Fibroblast of skin of back (primary cell): ENCODE data around the gene ITPR2.

Experiments used
- DNase-seq: peaks from one replicate; pipeline ENCODE4 v3.0.0-alpha.2; 2013

The ITPR2 gene

DNA sequence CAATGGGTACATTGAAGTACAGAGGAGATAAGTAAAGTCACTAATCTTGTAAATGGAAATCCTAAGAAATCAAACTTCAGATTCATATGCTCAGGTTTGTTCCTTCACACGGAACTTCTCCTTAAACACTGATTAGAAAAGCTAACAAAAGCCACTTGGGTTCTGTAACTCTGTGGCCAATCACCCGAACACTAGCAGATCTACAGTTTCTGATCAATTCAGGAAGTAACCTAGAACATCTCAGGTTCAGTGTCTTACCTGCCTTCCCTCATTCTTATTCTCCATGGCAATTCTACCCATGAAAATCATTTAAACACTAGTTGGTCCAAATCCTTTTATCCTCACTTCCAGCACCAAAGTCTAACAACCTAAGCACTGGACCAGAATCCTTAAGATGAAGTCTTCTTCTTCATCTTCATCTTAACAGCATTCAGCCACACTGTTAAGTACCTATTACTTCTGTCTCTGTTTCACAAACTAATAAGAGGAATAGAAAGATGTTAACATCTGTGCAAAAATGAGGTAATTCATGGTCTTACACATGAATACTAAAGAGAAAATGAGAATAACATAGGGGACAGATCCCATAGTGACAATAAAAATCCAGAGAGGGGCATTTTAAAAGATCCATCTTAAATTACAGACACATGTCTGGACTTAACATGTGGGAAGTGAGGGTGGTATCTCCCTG lies 453.1 kb downstream of the ITPR2 start:
- no peak for DNase-seq

DNA sequence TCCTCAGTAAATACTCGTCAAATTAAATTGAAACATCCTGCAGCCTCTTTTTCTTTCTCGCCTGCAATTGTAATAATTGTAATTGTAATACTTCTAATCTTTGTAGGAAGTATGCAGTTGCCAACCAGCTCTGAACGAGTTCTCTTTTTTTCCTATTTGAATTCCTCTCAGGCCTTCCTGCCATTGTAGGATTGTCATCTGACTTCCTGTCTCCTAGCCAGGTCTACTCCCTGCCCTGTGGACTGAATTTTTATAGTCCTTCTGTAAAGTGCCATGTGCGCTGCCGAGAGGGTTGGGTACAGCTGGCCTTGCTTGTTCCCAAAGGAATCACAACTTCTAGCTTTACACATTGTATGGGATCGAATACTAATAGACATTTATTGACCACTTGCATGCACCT lies 454.3 kb downstream of the ITPR2 start:
- DNase-seq = no peak

DNA sequence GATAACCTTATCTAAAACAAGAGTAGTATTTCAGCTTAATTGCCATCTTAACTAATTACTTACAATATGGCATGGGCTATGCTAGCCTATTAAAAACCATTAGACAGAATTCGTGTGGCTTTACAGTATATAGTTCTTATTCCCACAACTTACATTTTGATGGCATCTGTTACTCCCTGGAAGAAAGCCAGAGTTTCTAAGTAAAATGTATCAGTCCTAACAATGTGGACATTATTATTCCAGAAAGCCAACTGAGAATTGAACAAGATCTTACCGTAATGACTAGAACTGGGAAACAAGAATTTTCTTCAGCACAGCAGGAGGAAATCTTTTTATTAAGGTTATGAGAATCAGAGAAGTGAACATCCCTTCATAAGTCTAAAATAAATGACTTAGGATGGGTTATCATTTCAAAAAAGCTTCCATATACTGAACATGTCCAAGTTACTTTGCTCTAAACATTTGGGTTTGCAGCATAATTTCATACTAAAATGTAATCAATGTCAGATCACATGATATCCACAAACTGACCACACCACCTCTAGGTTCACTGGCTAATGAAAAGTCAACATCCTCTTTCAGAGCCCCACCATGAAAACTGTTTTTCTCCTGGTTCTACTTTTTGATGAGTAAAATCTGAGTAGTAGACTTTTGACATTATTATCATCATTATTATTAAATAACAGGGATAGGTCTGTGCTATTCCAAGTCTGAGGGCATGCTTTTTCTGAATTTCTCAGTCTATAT lies 457.9 kb downstream of the ITPR2 start:
- peak; percentile 17 for DNase-seq

DNA sequence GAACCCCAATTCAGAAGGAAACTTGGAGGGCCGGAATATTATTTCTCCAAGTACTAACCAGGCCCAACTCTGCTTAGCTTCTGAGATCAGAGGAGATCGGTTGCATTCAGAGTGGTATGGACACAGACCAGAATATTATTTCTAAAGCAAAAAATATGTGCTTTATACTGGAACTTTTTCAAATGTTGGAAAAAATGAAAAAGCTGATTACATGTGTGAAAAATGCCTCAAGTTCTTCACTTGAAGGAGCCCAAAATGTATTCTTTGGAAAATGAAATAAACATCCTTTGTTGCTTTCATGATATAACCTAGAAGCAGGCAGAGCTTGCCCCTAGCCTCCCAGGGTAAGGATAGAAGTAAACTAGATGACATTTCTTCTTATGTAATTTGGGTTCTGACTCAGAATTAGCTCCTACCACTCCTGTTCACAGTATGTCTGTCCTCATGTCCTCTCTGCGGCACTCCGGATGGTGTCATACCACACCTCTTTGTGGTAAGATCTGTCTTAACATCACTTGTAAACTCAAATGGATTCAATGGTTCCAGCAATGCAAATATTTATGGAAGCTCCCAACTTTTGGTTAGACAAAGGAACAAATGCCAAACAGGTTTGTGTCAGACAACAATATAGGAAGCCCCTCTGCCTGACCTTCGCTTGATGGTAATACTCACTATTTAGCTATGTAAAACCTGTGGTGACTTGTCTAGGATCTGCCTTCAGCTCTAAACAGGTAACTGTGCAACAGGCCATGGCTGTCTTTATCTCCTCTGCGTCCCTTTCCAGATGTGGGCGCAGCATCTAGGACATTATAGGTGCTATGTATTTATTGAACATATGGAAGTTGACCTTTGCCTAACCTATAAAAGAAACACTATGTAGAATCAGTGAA lies 459.1 kb downstream of the ITPR2 start:
- DNase-seq = no peak

DNA sequence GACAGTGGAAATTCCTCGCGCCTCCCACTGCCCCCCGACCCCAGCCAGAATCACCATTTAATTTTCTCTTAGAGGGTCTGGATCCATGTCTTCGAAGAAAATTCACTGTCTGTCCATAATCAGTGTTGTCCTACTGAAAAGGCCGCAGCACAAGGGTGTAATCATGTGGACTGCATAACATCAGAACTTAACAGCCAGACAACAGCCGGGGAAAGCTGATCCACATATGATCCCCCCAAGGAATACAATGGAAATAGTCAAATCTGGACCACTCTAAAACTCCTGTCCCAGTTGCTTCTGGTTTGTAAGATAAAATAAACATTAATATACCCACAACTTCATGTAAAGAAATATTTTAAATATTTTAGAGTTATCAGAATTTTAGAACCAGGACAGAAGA lies 460.1 kb downstream of the ITPR2 start:
- DNase-seq = no peak

DNA sequence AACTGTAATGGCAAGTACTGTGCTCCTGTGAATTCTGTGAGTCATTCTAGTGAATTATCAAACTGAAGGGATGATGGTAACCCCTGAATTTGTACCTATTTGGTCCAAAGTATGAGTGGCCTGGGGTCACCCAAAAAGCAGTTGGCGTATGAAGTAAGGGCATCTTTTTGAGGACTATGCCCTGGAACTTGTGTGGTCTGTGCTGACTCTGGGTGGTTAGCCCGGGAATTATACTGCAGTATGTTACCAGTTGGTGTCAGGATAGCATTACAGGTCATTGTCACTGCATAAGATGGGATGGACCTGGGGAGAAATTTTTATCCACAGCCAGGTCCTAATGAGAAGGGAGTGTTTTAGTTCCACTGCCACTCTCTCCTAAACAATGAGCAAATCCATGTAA lies 462.9 kb downstream of the ITPR2 start:
- no peak for DNase-seq

DNA sequence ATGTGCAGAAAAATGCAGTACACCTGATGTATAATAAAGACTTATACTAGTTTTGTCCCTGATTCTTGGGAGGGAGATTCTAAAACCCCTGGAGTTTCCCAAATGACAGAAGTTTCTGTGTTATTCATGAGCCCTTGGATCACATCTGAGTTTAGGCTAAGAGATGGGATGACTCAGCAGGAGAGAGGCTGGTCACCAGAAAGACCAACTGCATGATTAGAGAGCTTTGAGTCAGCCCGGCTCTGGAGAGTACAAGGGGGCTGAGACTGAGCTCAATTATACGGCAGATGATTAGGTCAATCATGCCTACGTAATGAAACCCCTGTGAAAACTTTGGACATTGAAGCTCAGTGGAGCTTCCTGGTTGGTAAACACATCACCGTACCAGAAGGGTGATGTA lies 463.4 kb downstream of the ITPR2 start:
- peak; percentile 80 for DNase-seq

DNA sequence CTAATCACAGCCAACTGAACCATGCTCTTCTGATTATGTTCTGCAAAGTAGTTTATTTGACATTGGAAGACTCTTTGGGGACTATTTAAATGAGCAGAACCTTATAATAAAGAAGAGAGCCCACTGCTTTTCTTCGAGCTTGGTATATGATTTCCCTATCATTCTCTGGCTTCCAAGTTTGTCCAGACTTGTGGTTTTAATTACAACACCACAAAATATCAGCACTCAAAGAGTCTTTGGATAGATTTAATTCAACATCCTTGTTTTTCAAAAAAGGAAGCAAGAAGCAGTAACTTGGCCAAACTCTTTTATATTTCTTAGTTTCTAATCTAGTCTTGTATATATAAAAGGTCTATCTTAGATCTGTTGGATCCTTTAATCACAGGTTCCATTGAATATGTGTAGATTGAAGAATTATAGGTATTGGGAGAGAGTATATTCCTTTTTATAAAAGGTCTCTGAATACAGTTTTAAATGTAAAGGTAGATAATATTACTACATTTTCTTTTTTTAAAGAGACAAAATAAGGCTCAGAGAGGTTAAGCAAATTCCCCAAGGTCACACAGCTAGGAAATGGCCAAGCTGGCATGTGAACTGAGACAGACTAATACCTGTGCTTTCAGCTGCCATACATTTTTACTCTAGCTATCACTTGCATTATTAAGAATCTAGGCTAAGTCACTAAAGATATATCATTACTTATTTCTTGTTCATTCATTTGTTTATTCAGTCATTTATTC lies 464.8 kb downstream of the ITPR2 start:
- DNase-seq = no peak

DNA sequence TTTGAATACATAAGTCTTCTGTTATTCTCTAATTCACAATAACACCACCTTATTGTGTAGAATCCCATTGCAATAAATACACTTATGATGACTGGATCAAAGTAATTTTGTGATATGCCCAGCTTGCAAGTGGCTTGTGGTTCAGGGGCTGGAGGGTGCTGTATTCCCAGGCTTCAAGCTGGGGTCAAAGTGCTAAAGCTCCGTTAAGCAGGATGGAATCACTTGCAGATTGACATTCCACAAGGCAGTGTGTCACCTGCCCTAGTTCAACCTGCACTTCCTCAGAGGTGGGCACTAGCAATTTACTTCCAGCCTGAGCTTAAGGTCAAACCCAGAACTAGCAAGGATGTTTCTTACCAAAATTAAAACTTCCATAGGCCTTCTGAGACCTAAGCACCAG lies 471.0 kb downstream of the ITPR2 start:
- DNase-seq = no peak

DNA sequence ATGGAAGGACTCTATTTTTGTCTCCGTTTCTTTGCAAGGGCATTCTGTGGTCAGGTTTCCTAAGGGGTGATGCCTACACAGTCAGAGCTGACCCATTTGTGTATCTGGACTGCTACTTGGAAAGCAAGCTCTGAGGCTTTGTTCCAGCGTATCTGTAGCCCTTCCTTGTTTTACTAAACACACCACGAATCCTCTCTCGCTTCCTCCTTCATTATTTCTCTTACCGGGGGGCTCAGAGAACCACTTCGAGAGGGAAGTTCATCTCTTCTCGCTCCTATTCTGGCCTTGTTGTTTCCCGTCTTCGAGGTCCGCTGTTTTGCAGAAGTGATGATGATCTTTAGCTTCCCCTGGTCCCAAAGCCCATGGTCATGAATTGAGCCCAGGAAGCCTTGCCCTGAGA lies 472.9 kb downstream of the ITPR2 start:
- no peak for DNase-seq

GRCh38 chr12:26359576-26359975 lies 473.4 kb downstream of the ITPR2 start:
- no peak for DNase-seq

GRCh38 chr12:26358651-26359050 lies 474.3 kb downstream of the ITPR2 start:
- DNase-seq = no peak

GRCh38 chr12:26347300-26347699 lies 485.7 kb downstream of the ITPR2 start:
- no peak for DNase-seq

DNA sequence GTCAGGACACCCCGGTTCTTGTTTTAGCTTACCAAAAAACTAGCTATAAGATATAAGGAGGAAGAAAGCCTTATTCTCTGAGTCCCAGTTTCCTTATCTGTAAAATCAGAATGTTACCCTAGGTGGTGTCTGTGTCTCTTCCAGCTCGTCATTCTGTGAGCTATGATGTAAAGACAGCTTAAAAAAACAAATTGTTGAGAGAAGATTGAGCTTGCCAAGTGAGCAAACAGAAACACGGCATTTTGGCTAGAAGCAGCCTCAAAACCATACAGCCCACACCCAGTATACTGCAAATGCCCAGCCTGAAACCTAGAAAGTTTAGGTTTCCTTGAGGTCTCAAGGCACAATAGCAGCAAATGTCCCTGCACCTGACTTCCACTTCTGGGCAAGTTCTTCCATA lies 486.3 kb downstream of the ITPR2 start:
- no peak for DNase-seq

DNA sequence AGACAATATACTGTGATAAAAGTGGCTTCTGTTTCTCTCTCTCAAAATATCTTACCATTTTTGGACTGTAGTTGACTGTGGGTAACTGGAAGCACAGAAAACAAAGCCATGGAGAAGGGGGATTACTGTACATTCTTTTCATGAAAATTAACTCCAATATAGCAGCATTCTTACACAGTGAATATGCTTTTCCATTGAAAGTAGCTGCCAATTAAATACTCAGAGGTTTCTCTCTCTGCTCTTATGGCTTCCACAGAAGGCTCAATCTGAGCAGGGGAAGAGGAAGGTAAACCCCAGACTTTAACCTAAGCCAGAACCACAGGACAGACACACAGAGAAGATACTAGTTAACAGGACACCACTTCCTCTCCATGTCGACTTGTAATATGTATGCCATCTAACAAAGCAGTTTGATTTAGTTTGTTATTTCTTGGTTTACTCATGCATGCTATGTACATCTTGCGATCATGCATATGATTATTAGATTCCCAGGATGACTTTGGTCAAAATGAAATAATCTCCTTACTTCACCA lies 487.5 kb downstream of the ITPR2 start:
- DNase-seq = peak; percentile 28

DNA sequence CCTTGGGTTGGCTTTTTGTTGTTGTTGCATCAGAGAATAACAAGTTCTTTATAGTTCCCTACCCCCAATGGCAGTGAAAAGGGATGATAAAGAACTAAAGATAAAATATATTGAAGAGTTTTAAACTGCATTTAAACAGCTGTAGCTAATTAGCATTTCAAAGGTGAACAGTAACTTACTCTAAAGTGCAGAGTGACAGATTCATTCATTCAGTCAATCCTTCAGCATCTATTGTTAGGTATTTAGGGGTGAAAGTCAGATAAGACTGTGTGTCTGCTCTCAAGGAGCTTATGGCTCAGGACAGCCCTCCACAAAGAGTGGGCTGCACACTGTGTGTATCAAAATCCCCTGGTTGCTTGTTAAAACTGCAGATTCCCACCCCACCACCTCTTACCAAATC lies 491.5 kb downstream of the ITPR2 start:
- no peak for DNase-seq

DNA sequence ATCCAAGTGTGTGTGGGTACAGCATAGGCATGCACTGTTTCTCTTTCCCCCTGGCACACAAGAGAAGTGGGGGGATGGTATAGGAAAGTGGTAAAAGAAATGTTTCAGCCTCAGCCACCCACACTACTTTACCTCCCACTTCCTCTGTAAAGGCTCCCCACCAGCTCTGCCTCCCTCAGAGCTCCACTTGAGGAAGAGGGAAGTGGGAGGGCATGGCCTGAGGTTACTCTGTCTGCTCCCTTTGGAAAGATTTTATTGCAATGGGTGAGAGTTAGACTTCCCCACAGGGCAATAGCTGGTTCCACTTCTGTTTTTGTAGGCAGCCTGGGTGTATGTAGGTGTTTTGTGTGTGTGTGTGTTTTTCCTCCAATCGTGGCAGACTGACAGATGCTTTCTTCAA lies 492.3 kb downstream of the ITPR2 start:
- no peak for DNase-seq

GRCh38 chr12:26339976-26340375 lies 493.0 kb downstream of the ITPR2 start:
- DNase-seq = no peak

- DNase-seq = peak; percentile 72
Measured at GRCh38 chr12:26338586-26339572, 494.1 kb downstream of the ITPR2 start.

DNA sequence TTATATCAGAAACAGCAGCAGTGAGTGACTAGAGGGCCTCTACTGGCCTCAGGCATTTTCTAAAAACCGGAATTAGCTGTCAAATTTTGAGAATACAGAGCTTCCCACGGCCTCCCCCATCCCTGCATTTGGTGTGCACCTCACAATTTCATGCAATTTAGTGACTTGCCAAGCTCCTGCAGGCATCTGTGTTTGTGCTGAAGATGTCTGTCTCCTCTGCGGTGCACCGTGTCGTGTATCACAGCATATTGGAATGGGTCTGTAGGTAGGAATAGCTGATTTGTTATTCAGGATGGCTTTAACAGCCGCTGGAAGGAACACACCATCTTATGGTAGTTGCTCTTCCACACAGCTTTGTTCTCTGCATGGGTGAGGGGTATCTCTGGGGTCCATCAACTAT lies 497.3 kb downstream of the ITPR2 start:
- DNase-seq = no peak

- no peak for DNase-seq
Measured at GRCh38 chr12:26334621-26335124, 498.3 kb downstream of the ITPR2 start.
